Activated CD4-positive, CD25-positive, alpha-beta regulatory T cell (primary cell): ENCODE results near the gene ESRRA.
"Not testable (repeated sequence)": the region's sequence is repeated elsewhere in the genome, so short reads cannot be mapped to it uniquely, and the experiment has no call there.

Source experiments
- DNase-seq, 4 experiments: peaks; one replicate each; lab custom pipeline; 2025; lab: John Stamatoyannopoulos, UW

Gene ESRRA

GRCh38 chr11:64291752-64292459 lies 13.4 kb upstream of the ESRRA start:
- DNase-seq, result no peak

DNA sequence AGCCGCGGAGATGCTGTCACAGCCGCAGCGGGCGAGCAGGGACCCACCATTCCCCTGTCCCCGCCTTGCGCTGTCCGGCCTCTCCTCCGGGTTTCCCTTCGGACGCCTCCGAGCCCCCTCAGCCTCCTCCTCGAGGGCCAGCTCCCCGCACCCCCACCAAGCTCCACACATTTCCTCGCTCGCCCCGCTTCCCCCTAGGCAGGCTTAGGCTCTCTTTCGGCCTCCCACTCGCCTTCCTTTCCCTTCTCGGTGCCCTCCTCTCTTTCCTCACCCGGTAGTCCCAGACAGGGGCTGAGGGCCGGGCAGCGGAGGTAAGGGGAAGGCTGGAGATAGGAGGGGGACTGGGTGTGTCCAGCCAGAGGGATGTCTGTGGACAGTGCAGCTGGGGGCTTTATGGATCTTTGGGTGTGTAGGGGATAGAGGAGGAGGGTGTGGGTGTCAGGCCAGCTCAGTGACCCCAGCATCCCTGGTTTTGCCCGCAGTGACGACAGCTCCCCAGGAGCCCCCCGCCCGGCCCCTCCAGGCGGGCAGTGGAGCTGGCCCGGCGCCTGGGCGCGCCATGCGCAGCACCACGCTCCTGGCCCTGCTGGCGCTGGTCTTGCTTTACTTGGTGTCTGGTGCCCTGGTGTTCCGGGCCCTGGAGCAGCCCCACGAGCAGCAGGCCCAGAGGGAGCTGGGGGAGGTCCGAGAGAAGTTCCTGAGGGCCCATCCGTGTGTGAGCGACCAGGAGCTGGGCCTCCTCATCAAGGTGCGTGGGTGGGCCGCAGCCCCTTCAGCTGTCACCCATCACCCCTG lies 12.7 kb upstream of the ESRRA start:
- DNase-seq, result no peak

DNA sequence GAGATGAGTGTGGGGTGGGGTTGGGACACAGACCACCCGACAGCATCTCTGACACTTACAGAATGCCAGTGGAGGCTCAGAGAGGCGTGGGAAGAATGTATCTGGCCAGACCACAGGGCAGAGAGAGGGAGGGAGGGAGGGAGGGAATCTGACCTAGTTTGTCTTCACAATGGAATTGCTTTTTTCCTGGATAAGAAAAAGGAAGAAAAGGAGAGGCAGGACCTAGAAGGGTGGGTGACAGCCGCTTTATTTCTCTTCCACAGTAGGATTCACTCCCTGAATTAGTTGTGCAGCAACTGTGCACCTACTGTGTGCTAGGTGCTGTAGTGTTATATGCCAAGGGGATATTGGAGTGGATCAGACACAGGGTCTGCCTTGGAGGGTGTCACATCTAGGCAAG lies 10.6 kb upstream of the ESRRA start:
- DNase-seq, result no peak

GRCh38 chr11:64295760-64296159 lies 9.6 kb upstream of the ESRRA start:
- DNase-seq, result no peak

- DNase-seq, result no peak
Measured at GRCh38 chr11:64296236-64296635, 9.1 kb upstream of the ESRRA start.

DNA sequence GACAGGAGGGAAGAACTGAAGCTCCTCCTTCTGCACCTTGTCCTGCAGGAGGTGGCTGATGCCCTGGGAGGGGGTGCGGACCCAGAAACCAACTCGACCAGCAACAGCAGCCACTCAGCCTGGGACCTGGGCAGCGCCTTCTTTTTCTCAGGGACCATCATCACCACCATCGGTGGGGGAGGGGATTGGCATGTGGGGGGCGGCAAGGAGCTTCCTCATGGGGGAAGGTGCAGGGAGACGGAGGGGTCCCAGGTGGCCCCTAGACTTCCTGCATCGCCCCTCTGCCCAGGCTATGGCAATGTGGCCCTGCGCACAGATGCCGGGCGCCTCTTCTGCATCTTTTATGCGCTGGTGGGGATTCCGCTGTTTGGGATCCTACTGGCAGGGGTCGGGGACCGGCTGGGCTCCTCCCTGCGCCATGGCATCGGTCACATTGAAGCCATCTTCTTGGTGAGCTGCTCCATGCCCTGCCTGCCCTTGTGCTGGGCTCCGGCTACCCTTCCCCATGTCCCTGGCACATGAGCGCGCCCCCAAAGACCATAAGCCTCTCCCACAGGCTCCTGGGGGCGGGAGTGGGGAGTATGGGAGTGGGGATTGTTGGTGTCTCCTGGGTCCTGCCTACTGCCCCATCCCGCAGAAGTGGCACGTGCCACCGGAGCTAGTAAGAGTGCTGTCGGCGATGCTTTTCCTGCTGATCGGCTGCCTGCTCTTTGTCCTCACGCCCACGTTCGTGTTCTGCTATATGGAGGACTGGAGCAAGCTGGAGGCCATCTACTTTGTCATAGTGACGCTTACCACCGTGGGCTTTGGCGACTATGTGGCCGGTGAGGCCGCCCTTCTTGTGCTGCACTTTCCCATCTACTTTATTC lies 8.3 kb upstream of the ESRRA start:
- DNase-seq, result no peak

GRCh38 chr11:64297699-64298358 lies 7.5 kb upstream of the ESRRA start:
- DNase-seq, result no peak

DNA sequence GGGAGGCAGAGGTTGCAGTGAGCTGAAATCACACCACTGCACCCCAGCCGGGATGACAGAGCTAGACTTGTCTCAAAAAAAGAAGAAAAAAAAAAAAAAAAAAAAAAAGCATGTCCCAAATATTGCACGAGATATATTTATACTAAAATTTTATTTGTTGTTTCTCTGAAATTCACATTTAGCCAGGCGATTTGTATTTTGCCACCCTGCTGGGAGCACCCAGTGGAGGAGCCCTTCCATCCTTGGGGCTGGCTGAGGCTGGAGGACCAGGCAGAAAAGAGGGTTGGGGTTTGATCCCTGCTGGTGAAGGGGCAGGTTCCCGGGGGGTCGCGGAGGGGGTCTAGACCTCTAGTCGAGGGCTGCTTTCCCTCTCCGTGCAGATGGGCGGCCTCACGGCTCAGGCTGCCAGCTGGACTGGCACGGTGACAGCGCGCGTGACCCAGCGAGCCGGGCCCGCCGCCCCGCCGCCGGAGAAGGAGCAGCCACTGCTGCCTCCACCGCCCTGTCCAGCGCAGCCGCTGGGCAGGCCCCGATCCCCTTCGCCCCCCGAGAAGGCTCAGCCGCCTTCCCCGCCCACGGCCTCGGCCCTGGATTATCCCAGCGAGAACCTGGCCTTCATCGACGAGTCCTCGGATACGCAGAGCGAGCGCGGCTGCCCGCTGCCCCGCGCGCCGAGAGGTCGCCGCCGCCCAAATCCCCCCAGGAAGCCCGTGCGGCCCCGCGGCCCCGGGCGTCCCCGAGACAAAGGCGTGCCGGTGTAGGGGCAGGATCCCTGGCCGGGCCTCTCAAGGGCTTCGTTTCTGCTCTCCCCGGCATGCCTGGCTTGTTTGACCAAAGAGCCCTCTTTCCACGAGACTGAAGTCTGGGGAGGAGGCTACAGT lies 6.1 kb upstream of the ESRRA start:
- no peak for DNase-seq

DNA sequence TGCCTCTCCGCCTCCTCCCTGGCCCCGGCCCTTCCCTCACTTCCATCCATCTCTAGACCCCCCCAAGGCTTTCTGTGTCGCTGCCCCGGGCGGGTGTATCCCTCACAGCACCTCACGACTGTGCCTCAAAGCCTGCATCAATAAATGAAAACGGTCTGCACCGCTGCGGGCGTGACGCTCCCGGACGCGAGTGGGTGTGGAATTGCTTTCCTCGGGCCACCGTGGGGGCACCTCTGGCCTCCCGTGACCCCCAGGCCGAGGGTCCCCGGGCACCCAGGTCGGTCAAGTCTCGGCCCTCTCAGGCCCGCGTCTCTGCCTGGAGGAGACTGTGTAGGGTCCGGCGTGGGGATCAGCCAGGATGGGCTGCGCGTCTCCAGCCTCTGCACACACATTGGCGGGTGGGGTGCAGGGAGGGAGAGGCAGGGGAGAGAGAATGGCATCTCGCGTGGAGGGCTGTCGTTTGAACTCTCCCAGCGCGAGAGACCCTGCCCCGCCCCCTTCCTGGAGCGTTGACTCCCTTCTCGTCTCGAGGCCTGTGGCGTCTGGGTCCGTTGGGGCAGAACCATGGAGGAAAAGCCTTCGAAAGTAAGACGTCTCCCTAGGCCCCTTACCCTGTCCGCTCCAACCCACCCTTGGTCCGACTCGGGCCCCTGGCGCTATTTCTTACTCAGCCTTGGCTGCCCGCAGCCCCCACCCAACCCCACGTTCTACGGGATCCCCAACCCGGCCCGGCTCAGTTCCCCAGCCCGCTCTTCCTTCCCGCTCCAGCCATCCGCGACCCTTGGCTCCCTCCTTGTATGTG lies 5.3 kb upstream of the ESRRA start, which contains the start of gene CATSPERZ:
TSS of gene CATSPERZ (plus strand) at position 512 of the 802 bp plus-strand sequence. CDS start at position 565, 53 bp downstream.
- no peak for DNase-seq

DNA sequence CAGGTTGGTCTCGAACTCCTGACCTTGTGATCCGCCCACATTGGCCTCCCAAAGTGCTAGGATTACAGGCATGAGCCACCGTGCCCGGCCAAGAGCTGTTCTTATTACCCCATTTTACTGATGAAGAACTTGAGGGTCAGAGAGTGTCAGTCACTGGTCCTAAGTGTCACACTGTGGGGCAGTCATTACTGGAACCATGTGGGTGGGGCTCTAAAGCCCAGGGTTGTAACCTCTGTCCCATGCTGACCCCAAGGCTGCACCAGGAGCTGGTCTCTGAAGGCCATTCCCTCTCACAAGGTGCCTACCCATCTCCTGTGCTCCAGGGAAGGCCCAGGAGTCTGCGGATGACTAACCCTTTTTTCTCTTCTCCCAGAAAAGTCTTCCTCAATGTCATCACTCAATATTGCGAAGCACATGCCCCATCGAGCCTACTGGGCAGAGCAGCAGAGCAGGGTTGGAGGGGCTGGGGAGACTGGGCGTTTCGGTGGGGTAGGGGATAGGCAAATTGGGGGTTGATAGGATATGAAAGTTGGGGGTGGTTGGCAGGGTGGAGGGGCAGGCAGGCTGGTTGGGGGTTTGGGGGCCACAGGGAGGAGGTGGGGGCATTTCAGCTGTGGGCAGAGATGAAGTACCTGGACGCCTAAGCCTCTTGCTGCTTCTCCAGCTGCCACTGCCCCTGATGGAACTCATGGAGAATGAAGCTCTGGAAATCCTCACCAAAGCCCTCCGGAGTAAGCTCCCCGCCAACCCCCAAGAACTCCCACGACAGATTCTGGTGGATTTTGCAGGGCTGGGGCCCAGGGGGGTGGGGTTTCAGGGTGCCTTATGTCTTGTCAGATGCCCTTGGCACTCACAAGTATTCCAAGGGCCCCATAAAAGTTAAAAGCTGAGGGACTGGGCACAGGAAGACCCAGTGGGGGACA lies 2.0 kb upstream of the ESRRA start:
- DNase-seq, result no peak

DNA sequence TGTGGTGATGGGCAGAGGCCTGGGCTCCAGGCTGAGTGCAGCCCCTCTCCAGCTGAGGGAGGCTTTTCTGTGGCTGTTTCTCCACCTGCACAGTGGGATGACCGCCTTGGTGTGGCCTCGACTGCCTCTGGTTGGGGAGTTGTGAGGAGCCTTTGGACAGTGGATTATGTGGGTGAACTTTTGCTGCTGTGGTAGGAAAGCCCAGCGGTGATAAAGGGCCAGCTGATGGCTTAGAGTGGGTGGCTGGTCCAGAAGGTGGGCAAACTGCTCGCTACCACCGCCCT lies 1.4 kb upstream of the ESRRA start:
- no peak for DNase-seq

- DNase-seq, result peak; percentile 84 to 93 (median 88)
Measured at GRCh38 chr11:64304316-64305072, 830 bp upstream of the ESRRA start.

DNA sequence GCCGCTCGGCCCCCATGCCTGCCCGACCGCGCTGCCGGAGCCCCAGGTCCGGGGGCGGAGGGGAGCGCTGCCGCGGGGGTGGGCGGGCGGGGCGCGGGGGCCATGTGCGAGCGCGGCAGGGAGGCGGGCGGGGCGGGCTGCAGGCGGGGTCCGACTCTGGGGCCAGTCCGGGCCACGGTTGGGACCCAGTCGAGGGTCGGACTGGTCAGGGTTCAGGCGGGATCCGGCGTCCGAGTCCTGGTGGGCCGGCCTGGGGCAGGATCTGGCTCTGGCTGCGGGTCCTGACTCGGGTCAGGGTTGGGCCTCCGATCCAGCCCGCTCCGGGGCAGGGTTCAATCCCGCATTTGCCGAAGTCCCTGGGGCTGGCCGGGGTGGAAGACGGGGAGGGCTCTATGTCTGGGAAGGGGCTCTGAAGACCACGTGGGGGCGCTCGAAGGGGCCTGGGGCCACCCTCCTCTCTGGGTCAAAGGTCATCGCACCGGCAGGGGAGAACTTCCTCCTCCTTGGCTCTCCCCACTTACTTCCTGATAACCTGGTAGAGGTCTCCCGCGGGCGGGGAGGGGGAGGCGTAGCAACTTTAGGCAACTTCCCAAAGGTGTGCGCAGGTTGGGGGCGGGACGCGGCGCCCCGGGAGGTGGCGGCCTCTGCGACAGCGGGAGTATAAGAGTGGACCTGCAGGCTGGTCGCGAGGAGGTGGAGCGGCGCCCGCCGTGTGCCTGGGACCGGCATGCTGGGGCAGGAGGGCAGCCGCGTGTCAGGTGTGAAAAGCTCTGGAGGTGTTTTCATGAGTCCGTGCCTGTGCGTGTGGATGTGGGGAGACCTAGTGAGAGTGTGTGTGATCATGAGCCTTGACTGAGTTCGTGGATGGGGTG lies 603 bp downstream of the ESRRA start:
- peak in 3 of 4 experiments; percentile 42 to 56 (median 48) for DNase-seq

GRCh38 chr11:64306563-64306875 lies 1.2 kb downstream of the ESRRA start:
- no peak for DNase-seq

GRCh38 chr11:64306876-64307622 lies 1.7 kb downstream of the ESRRA start:
- DNase-seq, result no peak

GRCh38 chr11:64307795-64308194 lies 2.5 kb downstream of the ESRRA start:
- not testable (repeated sequence) for DNase-seq

DNA sequence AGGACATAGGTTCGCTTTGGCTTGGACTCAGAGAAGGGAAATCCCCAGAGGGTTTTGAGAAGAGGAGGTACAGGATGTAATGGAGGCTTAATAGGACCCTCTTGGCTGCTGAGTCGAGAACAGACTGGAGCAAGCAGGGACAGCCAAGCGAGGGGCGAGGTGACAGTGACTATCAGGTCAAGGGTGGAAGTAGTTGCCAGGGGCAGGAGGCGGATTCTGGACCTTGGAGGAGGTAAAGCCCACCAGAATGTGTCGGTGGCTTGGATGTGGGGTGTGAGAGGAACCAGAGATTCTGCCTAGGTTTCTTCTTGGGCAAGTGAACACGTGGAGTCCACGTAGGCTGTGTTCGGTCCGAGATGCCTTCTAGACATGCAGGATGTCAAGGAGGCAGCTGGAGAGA lies 7.6 kb downstream of the ESRRA start:
- no peak for DNase-seq
